Measurements from ENCODE around the gene KANK3.
"Not testable (repeated sequence)": the region's sequence is repeated elsewhere in the genome, so short reads cannot be mapped to it uniquely, and the experiment has no call there.

KANK3 gene

DNA sequence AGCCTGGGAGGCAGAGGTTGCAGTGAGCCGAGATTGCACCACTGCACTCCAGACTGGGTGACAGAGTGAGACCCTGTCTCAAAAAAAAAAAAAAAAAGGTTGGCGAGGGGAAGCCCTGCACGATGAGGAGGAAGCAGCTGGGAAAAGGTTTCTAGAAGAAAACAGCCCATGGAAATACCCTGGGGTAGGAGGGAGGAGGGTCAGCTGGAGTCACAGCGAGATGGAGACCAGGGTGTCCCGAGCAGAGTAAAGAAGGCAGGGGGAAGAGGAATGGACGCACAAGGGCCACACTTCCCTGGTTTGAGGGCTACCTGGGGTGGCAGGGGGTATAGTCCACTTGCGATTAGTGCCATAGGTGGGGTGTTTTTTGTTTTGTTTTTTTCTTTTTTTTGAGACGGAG, 6.4 kb downstream of the KANK3 start:
- DNase-seq = no peak

GRCh38 chr19:8336072-8336569, 6.9 kb downstream of the KANK3 start:
- no peak for DNase-seq

DNA sequence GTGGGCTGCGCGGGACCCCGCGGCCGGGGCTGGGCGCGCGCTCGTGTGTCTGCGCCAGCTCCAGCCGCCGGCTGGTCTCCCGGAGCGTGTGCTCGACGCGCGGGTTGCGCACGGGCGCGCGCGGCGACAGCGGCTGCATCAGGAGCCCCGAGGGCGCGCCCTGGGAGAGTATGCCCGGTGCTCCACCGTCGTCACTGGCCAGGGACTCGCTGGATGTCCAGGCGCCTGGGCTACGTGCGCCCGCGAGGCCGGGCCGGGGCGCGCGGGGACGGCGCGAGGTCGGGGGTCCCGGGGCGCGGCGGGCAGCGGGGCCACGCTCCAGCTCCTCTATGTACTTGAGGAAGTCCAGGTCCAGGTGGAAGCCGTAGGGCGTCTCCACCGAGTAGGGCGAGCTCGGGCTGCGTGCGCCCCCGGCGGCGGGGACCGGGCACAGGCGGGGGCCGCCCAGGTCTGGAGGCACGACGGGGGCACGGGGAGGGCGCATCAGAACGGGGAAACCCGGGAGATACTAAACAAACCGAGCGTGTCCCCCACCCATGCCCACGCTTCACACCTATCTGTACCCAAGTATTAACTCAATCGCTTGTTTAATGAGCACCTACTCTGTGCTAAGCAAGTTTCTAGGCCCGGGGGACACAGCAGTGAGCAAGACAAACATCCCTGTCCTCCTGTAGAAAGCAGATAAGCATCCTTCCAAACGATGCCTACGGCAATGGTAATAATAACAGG, 7.6 kb downstream of the KANK3 start:
- peak; percentile 41 for DNase-seq

DNA sequence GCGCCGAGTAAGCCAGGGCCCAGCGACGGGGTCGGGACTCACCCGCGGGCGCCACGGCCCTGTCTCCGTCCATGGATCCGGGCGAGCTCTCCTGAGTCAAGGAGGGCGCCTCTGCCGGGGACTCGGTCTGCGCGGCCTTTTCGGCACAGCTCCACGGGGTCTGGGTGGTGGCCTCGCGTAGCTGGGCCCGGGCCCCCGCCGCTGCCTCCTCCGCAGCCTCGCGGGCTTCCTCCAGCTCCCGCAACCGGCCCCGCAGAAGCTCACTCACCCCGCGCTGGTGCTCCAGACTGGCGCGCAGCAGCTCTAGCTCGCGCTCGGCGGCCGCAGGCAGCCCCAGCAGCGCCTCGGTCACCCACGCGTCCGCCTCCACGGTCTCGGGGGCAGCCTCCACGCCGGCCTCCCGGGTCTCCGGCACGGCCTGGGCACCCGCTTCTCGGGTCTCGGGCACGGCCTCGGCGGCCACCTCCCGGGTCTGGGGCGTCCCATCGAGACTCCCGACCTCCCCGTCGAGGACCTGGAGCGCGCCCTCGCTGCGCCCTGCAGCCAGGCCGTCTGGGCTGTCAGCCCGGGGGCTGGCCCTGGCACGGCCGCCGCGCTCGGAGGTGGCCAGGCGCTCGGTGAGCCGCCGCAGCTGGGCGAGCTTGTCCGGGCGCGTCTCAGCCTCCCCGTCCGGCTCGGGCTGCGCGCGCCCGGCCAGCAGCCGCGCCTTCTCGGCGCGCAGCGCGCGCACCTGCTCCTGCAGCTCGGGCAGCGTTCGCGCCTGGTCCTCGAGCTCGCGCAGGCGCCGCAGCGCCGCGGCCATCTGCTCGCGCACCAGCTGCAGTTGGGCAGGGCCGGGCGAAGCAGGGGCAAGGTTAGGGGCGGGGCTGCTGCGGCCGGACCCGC, 8.4 kb downstream of the KANK3 start:
- DNase-seq = no peak

- no peak for DNase-seq
Measured at GRCh38 chr19:8333767-8334457, 9.2 kb downstream of the KANK3 start.

- DNase-seq = no peak
Measured at GRCh38 chr19:8332976-8333766, 9.9 kb downstream of the KANK3 start.

- no peak for DNase-seq
Measured at GRCh38 chr19:8331263-8331845, 11.7 kb downstream of the KANK3 start.

GRCh38 chr19:8329996-8330395, 13.1 kb downstream of the KANK3 start:
- no peak for DNase-seq

DNA sequence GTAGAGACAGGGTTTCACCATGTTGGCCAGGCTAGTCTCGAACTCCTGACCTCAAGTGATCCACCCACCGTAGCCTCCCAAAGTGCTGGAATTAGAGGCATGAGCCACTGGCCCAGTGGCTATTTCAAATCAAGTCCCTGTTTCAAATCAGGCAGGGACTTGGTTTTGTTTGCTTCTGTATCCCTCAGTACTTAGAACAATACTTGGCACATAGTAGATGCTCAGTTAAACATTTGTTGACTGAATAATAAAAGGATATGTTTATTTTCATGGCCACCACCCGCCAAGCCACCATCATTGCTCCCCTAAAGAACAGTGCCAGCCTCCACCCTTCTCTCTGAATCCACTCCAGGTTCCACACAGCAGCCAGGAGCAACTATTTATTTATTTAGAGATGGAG, 17.6 kb downstream of the KANK3 start:
- no peak for DNase-seq

DNA sequence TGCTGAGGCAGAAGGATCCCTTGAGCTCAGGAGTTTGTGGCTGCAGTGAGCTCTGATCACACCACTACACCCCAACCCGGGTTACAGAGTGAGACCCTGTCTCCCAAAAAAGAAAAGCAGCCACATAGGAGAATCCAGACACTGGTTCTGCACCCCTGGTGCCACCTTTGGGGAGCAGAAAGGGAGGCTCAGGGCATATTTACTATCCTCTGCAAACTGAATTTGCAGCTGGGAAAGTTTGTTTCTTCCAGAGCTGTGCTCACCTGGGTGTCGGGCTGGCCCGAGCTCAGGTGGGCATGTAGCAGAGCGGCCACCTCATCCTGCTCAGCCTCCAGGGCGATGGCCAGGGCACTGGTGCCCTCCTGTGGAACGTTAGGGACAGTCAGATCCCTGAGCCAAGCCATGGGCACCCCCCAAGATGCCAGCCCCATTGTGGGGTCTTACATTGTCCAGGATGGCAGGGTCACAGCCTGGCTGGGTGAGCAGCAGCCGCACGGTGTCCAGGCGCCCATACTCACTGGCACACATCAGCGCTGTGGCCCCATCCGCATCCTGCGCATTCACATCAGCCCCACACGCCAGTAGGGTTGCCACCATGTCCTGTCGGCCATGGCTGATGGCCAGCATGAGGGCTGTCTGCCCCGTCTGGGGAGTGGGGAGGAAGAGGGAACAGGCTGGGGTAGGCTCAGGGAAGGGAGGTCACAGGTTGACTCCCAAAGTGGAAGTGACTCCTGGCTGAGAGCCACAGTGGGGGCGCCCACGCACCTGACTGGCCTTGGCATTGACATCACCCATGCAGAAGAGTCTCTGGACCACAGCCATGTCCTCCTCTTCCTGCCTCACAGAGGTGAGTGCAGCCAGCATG, 18.6 kb downstream of the KANK3 start:
- DNase-seq = no peak

DNA sequence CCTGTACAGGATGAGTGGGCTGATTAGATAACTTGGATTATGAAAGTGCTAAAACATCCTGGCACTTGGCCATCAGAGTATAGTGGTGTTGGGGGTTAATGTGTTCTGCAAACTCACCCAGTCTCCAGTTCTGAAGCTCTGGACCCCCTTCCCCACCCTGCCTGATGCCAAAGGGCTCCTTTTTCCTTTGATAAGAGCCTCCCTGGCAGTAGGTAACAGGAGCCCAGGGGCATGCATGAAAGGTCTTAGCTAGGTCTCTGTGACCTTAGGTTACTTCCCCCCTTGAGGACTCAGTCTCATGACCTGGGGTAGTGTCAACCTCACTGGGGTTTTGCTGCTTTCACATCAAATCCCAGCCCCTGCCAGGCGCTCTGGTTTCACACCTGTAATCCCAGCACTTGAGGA, 19.3 kb downstream of the KANK3 start:
- DNase-seq = no peak

DNA sequence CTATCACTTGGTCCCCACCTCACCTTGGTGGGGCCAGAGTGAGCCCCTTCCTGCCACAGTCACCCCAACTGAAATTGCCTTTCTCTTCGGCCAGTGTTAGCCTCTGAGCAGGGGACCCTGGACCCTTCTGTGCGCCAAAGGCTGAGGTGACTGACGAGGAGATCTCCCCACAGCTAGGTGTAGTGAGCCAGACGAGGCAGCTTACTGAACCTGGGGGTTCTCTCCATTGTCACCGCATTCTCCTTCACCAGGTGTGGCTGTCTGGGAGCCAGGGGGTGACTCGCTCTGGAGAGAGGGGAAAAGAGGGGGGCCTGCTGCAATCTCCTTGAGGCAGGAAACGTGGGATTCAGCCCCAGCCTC, 20.4 kb downstream of the KANK3 start:
- DNase-seq = no peak

GRCh38 chr19:8321986-8322637, 20.9 kb downstream of the KANK3 start:
- DNase-seq = no peak

- DNase-seq = peak; percentile 92
Measured at GRCh38 chr19:8321067-8321985, 21.7 kb downstream of the KANK3 start, which contains the start of the genes NDUFA7 and RPS28. NDUFA7 (minus strand) TSS chr19:8321375; CDS start chr19:8321358, 17 bp downstream. RPS28 (plus strand) TSS chr19:8321496; CDS start chr19:8321531, 35 bp downstream.

DNA sequence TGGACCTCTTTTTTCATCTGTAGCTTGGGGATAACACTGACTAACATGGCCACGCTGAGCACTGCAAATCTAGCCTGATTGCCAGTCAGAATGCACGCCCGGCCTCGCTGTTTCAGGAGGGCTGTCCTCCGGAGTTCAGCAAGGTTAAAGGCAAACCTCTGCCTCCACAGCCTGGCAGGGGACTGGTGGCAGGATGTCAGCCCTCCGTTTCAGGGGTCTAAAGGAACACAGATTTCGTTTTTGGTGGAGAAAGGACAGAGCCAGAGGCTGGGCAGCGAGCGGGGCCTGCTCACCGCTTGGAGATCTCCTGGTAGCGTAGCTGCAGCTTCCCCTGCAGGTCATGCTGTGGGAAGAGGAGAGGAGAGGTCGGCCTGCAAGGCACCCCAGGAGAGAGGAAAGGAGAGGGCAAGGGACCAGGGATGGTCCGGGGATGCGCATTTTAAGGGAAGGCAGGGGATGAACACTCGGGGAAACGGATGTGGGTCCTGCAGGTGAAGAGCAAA, 22.4 kb downstream of the KANK3 start:
- DNase-seq = no peak

GRCh38 chr19:8319807-8320520, 23.1 kb downstream of the KANK3 start:
- DNase-seq = no peak

DNA sequence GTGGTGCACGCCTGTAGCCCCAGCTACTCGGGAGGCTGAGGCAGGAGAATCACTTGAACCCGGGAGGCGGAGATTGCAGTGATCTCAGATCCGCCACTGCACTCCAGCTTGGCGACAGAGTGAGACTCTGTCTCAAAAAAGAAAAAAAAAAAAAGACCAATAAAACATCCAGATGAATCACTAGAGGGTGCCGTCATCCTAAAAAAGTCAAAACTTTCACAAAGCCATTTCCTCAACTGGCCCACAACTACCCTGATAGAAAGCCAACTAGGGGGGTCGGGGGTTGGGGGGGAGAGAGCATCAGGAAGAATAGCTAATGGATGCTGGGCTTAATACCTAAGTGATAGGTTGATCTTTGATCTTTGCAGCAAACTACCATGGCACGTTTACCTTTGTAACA, 24.2 kb downstream of the KANK3 start:
- not testable (repeated sequence) for DNase-seq

- no peak for DNase-seq
Measured at GRCh38 chr19:8316351-8317125, 26.5 kb downstream of the KANK3 start.

Measured in NCI-H1436 (cell line).